Germinal center (tissue), 1 donor: ENCODE measurements around the gene NFATC1.

Source experiments
- DNase-seq: peaks from one replicate; pipeline ENCODE4 v3.0.0; 2012; ENCODE audit warnings: mixed read lengths, low spot score

The NFATC1 gene

GRCh38 chr18:79522451-79523205 is 126.9 kb downstream of the NFATC1 start:
- no peak for DNase-seq

DNA sequence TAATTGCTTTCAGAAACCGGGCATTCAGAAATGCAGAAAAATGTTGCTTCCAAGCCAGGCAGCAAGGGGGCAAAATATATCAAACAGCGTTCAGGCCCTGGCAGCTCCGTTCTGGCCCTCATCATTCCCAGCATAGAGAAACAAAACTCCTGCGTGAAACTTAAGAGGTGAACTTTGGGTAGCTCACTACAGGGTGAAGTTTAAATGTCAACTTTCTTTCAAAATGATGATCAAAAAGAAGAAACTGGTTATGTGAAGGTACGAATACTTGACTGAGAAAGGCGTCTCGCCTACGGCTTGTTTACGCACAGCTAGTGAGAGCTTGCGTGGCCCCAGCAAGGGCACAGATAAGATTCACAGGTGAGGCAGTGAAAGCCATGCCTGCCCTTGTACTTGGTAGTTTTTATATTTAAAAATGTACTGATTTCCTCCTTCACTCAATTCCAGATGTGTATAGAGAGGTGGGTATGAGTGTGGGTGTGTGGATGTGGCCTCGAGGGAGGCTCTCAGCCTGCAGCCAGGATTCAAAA is 127.5 kb downstream of the NFATC1 start:
- no peak for DNase-seq

GRCh38 chr18:79523736-79524180 is 128.0 kb downstream of the NFATC1 start:
- peak; percentile 75 for DNase-seq

DNA sequence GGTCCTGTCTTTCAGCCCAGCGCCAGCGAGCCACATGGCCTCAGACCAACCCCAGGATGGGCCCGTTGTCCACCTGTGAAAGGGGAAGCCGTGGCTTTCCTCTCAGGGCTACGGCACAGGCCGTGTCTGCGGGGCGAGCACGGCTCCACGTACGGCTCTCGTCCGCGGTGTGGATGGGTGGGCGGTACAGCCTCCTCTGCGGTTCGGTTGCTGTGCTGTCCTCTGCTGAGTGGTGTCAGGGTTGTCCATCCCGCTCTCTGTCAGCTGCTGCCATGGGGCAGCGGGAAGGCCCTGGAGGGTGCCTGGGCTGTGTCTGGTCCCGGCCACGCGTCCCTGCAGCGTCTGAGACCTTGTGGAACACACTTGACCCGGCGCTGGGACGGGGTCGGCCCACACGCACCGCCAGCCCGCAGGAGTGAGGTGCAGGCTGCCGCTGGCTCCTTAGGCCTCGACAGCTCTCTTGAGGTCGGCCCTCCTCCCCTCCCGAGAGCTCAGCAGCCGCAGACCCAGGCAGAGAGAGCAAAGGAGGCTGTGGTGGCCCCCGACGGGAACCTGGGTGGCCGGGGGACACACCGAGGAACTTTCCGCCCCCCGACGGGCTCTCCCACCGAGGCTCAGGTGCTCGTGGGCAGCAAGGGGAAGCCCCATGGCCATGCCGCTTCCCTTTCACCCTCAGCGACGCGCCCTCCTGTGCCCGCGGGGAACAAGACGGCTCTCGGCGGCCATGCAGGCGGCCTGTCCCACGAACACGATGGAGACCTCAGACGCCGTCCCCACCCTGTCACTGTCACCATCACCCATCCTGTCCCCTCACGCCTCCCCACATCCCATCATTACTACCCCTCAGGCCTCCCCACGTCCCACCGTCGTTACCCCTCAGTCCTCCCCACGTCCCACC is 128.7 kb downstream of the NFATC1 start:
- DNase-seq, result no peak

- no peak for DNase-seq
Measured at GRCh38 chr18:79525556-79526467, 130.1 kb downstream of the NFATC1 start.

DNA sequence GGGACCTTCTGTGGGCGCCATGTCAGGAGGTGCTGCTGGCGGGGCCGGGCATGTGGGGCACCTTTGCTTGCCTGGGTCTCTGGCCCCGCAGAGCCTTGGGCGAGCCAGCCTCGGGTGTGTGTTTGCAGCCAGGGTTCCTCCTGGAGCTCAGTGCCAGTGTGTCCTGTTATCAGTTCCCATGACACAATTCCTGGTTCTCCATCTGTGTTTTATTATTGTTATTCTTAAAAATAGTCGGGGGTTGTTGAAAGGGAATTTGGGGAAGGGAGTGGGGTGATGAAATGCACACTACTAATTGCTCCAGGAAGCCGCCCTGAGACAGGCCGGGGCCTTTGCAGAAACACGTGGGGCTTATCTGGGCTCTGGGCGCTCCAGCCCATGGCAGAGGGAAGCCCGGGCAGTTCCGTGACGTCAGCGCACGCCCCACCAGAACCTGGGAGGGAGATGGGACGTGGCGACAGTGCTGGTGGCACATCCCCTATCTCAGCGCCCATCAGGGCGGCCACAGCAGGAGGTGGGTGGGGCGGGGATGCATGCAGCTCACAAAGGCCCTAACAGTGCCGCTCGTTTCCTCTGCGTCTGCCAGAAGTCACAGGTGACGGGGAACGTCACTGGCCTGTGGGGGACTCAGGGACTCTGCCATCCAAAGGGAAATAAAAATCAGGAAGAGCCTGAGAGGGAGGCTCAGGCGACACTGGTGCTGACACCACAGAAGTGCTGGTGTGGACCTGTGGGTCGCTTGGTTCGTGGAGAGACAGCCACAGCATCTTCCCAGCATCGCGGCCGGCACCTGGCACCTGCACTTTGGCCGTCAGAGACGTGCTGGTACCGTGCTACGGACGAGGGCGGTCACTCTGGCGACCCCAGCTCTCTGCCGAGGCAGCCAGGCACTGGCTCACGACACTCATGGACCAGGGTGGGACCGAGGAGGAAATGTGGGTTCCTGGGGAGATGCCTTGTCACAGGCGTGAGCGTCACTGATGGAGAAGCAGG is 131.0 kb downstream of the NFATC1 start:
- no peak for DNase-seq

DNA sequence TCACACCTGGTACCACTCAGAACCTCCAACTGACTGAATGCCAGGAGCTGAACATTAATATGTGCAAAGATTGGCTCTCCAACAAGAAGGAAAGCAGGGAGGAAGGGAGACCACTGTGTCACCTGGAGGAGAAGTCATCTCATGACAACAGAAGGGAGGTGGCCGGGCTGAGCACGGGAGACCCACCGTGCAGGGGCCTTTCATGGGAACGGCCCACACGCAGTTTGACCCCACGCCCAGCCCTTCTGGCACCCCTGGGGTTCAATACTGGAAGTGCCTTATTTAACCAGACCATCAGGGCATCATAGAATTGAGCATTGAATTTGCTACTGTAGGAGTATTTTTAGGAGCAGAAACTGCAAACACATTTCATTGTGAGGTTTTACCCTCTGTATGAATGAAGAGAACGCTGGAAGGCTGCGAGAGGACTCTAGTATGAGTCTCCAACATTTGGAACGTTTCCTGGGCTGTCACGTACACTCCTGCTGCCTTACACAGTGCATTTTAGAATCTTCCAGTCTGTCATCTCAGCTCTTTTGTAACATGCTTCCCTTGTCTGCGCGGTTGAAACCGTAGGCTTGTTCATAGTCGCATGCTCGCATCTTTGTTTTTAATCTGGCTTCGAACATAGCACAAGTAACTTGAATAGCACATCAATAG is 132.1 kb downstream of the NFATC1 start:
- no peak for DNase-seq

- DNase-seq, result no peak
Measured at GRCh38 chr18:79528316-79528695, 132.6 kb downstream of the NFATC1 start.

- peak; percentile 81 for DNase-seq
Measured at GRCh38 chr18:79528846-79529245, 133.1 kb downstream of the NFATC1 start.

GRCh38 chr18:79529296-79529695 is 133.6 kb downstream of the NFATC1 start:
- DNase-seq, result no peak

DNA sequence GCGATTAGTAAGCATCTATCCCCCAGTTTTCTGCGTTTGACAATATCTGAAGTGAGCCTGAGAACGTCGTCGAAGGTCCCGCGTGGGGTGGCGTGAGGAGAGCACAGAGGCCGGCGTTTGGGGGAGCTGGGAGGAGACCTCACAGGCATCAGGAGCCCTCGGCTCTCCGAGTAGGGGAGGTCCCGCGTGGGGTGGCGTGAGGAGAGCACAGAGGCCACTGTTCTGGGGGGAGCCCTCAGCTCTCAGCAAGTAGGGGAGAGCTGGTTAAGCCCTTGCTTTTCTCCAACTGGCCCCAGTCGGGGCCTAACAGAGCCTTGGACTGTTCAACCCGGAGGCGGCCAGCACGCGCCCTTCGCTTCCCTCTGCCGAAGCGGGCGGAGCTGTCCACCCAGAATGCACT is 134.3 kb downstream of the NFATC1 start:
- DNase-seq, result no peak

- no peak for DNase-seq
Measured at GRCh38 chr18:79530821-79531220, 135.1 kb downstream of the NFATC1 start.

- no peak for DNase-seq
Measured at GRCh38 chr18:79531386-79531785, 135.7 kb downstream of the NFATC1 start.

DNA sequence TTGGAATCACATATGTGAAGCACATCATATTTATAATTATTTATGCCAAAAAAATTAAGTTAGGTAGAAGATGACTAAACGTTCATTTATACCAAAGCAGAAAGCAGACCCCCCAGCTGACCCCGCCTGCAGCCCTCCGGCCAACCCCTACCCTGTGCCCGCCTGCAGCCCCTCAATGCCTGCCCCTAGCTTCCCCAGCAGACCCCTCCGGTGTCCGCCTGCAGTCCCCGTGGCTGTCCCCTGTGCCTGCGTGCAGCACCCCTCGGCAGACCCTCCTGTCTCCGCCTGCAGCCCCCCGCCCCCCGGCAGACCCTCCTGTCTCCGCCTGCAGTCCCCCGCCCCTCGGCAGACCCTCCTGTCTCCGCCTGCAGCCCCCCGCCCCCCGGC is 136.2 kb downstream of the NFATC1 start:
- DNase-seq, result no peak

DNA sequence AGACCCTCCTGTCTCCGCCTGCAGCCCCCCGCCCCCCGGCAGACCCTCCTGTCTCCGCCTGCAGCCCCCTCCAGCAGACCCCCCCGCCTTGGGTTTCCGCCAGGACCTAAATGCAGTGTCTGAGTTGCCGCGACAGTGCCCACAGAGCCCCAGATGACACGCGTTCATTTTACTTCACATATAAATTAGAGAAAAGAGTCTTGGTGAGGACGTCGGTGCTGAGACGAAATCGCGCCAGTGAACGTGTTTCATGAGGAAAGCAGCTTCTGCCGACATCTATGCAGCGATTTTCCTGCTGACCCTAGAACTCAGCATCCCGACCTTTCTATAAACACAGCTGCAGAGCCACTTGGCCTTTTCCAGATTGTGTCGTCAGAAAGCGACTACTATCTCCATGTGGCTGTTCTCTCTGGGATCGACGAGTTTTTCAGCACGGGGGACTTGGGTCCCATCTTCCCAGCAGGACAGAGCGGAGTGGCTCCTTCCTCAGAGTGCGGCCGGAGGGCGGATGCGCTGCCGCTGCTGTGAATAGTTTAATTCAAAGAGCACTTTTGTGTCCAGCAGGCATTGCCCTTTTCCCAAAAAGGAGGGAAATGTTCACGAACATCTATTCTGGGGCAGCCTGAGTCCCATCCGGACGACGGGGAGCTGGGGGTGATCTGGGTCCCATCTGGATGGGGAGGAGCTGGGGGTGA is 136.7 kb downstream of the NFATC1 start:
- DNase-seq, result no peak

DNA sequence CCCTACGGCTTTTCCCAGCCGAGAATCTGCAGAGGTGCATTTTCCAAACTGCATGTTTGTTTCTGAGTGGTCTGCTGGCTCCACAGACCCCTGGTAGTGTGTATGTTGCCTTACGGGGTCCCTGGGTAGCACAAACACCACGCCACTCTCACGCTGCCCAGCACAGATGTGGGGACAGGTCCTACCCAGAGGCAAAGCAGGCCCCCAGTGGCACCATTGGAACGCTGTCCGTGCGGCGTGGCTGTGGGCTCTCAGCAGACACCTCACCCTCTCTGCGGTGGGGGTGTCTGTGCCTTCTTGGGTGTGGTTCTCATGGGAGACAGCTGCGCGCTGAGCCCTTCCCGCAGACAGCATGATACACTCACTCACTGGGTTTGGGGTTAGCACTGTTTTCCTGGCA is 137.4 kb downstream of the NFATC1 start:
- no peak for DNase-seq

DNA sequence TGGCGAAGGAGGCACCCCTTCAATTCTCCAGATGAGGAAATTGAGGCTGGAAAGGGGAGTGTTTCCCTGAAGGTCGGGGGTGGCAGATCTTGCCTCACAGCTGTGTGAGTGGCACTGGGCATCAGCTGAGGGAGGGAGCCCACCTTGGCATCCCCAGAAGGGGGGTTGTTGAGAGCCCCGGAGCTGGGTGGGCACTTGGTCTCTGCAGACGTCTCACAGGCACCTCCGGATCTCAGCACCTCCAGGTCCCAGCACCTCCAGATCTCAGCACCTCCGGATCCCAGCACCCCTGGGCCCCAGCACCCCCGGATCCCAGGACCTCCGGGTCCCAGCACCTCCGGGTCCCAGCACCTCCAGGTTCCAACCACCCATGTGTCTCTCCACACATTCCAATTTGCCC is 137.9 kb downstream of the NFATC1 start:
- DNase-seq, result no peak

GRCh38 chr18:79534356-79534755 is 138.6 kb downstream of the NFATC1 start:
- no peak for DNase-seq

- DNase-seq, result no peak
Measured at GRCh38 chr18:79537758-79538157, 142.0 kb downstream of the NFATC1 start.

DNA sequence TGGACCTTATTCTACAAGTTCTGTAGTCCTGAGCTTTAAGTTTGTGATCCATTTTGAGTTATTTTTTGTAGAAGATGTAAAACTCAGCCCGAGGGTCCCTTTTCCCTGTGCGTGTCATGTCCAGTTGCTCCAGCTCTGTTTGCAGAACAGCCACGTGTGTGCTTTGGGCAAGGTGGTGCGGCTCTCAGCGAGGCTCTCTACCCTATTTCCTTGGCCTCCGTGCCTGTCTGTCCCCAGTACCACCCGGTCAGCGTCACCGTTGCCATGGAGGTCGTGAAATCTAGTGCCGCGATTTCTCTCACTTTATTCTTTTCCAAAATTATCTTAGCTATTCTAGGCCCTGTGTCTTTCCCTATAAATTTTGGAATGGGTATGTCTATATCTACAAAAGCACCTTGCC is 142.9 kb downstream of the NFATC1 start:
- no peak for DNase-seq
